Measurements from ENCODE around the gene TUSC2.

Gene TUSC2

GRCh38 chr3:50334339-50335075 is 6.5 kb upstream of the TUSC2 start:
- no peak for DNase-seq

- no peak for DNase-seq
Observed at GRCh38 chr3:50333744-50334328, 5.8 kb upstream of the TUSC2 start.

- DNase-seq, result no peak
Observed at GRCh38 chr3:50331364-50331907, 3.4 kb upstream of the TUSC2 start.

GRCh38 chr3:50330330-50330729 is 2.3 kb upstream of the TUSC2 start:
- DNase-seq, result no peak

GRCh38 chr3:50327129-50327528 is 894 bp downstream of the TUSC2 start:
- DNase-seq, result no peak

- DNase-seq, result no peak
Observed at GRCh38 chr3:50326182-50326541, 1.9 kb downstream of the TUSC2 start.

GRCh38 chr3:50325497-50326181 is 2.4 kb downstream of the TUSC2 start:
- DNase-seq, result no peak

GRCh38 chr3:50325113-50325480 is 2.9 kb downstream of the TUSC2 start:
- DNase-seq, result no peak

- DNase-seq, result peak; percentile 11
Observed at GRCh38 chr3:50324351-50325112, 3.5 kb downstream of the TUSC2 start.

GRCh38 chr3:50323614-50324199 is 4.3 kb downstream of the TUSC2 start:
- DNase-seq, result no peak

GRCh38 chr3:50323092-50323600 is 4.9 kb downstream of the TUSC2 start:
- DNase-seq, result no peak

- no peak for DNase-seq
Observed at GRCh38 chr3:50322386-50323091, 5.5 kb downstream of the TUSC2 start, which contains the start of gene HYAL2. HYAL2 (minus strand) TSS chr3:50322745; CDS start chr3:50320489, 2,256 bp downstream.

- no peak for DNase-seq
Observed at GRCh38 chr3:50322115-50322385, 6.0 kb downstream of the TUSC2 start.

- peak; percentile 73 for DNase-seq
Observed at GRCh38 chr3:50321336-50322114, 6.5 kb downstream of the TUSC2 start.

GRCh38 chr3:50320853-50321335 is 7.1 kb downstream of the TUSC2 start:
- DNase-seq, result peak; percentile 20

- DNase-seq, result no peak
Observed at GRCh38 chr3:50319894-50320625, 8.0 kb downstream of the TUSC2 start.

- no peak for DNase-seq
Observed at GRCh38 chr3:50319181-50319893, 8.7 kb downstream of the TUSC2 start.

GRCh38 chr3:50318615-50319014 is 9.4 kb downstream of the TUSC2 start:
- DNase-seq, result no peak

- DNase-seq, result no peak
Observed at GRCh38 chr3:50318163-50318562, 9.9 kb downstream of the TUSC2 start.

GRCh38 chr3:50317300-50317699 is 10.7 kb downstream of the TUSC2 start:
- no peak for DNase-seq
